Measurements from ENCODE around the gene TNFAIP8L1.

DNA sequence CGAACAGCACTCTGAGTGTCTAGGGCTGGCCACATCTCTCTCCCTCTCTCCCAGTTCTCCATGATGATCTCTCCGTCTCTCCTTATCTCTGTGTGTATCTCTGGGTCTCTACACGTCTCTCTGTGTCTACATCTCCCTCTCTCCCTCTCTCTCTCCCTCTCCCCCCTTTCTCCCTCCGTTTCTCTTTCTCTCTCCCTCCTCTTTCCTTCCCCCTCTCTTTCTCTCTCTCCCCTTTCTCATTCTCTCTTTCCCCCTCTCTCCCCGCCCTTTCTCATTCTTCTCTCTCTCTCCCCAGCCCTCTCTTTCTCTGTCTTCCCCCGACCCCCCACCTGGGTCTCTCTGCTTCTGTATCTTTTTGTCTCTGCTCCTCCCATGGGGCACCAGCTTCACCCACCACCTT, 21.3 kb upstream of the TNFAIP8L1 start:
- TF ChIP-seq, protein P1, sequence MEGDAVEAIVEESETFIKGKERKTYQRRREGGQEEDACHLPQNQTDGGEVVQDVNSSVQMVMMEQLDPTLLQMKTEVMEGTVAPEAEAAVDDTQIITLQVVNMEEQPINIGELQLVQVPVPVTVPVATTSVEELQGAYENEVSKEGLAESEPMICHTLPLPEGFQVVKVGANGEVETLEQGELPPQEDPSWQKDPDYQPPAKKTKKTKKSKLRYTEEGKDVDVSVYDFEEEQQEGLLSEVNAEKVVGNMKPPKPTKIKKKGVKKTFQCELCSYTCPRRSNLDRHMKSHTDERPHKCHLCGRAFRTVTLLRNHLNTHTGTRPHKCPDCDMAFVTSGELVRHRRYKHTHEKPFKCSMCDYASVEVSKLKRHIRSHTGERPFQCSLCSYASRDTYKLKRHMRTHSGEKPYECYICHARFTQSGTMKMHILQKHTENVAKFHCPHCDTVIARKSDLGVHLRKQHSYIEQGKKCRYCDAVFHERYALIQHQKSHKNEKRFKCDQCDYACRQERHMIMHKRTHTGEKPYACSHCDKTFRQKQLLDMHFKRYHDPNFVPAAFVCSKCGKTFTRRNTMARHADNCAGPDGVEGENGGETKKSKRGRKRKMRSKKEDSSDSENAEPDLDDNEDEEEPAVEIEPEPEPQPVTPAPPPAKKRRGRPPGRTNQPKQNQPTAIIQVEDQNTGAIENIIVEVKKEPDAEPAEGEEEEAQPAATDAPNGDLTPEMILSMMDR (conservative IDR thresholded peaks at IDR 0.05 in 1 of 2, IDR thresholded peaks at IDR 0.05 in 1 of 2; ENCODE audit: extremely low read depth in 1 of 2, insufficient read depth in 1 of 2, low read depth in 1 of 2, low read length in 2 of 2), result no peak
- TF ChIP-seq EZH2 (IDR thresholded peaks at IDR 0.05; ENCODE audit: borderline replicate concordance, low read length), result no peak
